Heart left ventricle (tissue), 13 donors: Measurements from ENCODE around the gene TSNAX.

Experiments used
- POLR2A ChIP-seq, 2 donors: fragments of 450-650 bp; IDR thresholded peaks; one replicate each; pipeline ENCODE4 v1.6.1; 2017; ENCODE audit warnings: antibody characterized with exemption in 2 of 2, mild to moderate bottlenecking in 2 of 2, moderate library complexity in 2 of 2
- TF ChIP-seq, protein P1 (sequence below), 12 donors: fragments of 200-600 bp; sonication (generic) in 4 of 12; IDR thresholded peaks; one replicate each; pipeline versions ENCODE4 v1.5.0 to v1.8.0; 2018 to 2022; ENCODE audit warnings: antibody characterized with exemption in 12 of 12, mild to moderate bottlenecking in 5 of 12
- donor health status: ischemic (EF 13 %, LVEDD 7.1; RV severe dilation, severe dysfunction).
- donor health status: DM: no; HTN: yes; CAD: no.
- donor health status: DM: no; HTN: no; CAD: no.
- donor health status: ischemic (EF 25% LVEDD 6.9; RV normal size, moderate dysfunction).
- donor health status: ischemic (EF 25% LVEDD 5.7; RV mildly dilated, moderate dysfunction).
- donor health status: ischemic (EF 35%, LVEDD 5.7; RV mildly dilated, moderate dysfunction).
- donor health status: nonischemic (EF 11% LVEDD 7.7; RV severe dilation, severe dysfunction).
- donor health status: DM: yes; HTN: yes; CAD: no.
- donor health status: PGD.
- donor health status: ischemic (EF 29% LVEDD 5.4; RV normal size, mild dysfunction).
- donor health status: nonischemic (EF 23%, LVEDD 6.1; RV moderate dilation, normal function).

DNA sequence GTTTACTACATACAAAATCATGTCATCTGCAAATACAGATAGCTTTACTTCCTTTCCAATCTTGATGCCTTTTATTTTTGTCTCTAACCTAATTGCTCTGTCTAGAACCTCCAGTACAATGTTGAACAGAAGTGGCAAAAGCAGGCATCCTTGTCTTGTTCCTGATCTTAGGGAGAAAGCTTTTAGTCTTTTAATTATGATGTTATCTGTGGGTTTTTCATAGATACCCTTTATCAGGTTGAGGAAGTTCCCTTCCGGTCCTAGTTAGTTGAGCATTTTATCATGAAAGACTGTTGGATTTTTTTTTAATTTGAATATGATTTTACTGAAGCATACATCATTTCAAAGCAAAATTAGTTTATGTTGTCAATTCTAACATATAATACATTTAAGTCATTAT, 52.4 kb downstream of the TSNAX start:
- TF ChIP-seq, protein P1, sequence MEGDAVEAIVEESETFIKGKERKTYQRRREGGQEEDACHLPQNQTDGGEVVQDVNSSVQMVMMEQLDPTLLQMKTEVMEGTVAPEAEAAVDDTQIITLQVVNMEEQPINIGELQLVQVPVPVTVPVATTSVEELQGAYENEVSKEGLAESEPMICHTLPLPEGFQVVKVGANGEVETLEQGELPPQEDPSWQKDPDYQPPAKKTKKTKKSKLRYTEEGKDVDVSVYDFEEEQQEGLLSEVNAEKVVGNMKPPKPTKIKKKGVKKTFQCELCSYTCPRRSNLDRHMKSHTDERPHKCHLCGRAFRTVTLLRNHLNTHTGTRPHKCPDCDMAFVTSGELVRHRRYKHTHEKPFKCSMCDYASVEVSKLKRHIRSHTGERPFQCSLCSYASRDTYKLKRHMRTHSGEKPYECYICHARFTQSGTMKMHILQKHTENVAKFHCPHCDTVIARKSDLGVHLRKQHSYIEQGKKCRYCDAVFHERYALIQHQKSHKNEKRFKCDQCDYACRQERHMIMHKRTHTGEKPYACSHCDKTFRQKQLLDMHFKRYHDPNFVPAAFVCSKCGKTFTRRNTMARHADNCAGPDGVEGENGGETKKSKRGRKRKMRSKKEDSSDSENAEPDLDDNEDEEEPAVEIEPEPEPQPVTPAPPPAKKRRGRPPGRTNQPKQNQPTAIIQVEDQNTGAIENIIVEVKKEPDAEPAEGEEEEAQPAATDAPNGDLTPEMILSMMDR (IDR thresholded peaks at IDR 0.05): no peak
- no peak for TF ChIP-seq POLR2A (IDR thresholded peaks at IDR 0.05)
